GM19023 (cell line): ENCODE results near the gene KCNQ4.

Experiments used
- ATAC-seq: cut with Tn5 transposase; IDR thresholded peaks from one replicate; pipeline ENCODE4 v1.9.1; 2021; ENCODE audit warnings: mild to moderate bottlenecking, moderate library complexity; ENCODE audit not compliant: unreplicated experiment

KCNQ4 gene

GRCh38 chr1:40857737-40858136 is 74.2 kb downstream of the KCNQ4 start:
- no peak for ATAC-seq

GRCh38 chr1:40858856-40859416 is 75.3 kb downstream of the KCNQ4 start:
- no peak for ATAC-seq

GRCh38 chr1:40860706-40861223 is 77.2 kb downstream of the KCNQ4 start:
- no peak for ATAC-seq

GRCh38 chr1:40861224-40862003 is 77.8 kb downstream of the KCNQ4 start:
- ATAC-seq: no peak

- peak; percentile 93 for ATAC-seq
Observed at GRCh38 chr1:40862008-40862863, 78.6 kb downstream of the KCNQ4 start, which contains the start of gene CITED4. TSS of gene CITED4 (minus strand) at chr1:40862363. CDS start at chr1:40862127, 236 bp downstream.

- no peak for ATAC-seq
Observed at GRCh38 chr1:40868051-40868723, 84.6 kb downstream of the KCNQ4 start.

- ATAC-seq: no peak
Observed at GRCh38 chr1:40870135-40870728, 86.6 kb downstream of the KCNQ4 start.

GRCh38 chr1:40872276-40872675 is 88.7 kb downstream of the KCNQ4 start:
- ATAC-seq: no peak

GRCh38 chr1:40873863-40874472 is 90.4 kb downstream of the KCNQ4 start:
- ATAC-seq: no peak

GRCh38 chr1:40876436-40876761 is 92.8 kb downstream of the KCNQ4 start:
- ATAC-seq: no peak

- ATAC-seq: no peak
Observed at GRCh38 chr1:40876891-40877290, 93.3 kb downstream of the KCNQ4 start.

- ATAC-seq: no peak
Observed at GRCh38 chr1:40877698-40878097, 94.1 kb downstream of the KCNQ4 start.

- ATAC-seq: no peak
Observed at GRCh38 chr1:40878906-40879305, 95.3 kb downstream of the KCNQ4 start.

GRCh38 chr1:40879482-40880175 is 96.0 kb downstream of the KCNQ4 start:
- no peak for ATAC-seq

- ATAC-seq: no peak
Observed at GRCh38 chr1:40880813-40881549, 97.4 kb downstream of the KCNQ4 start.

GRCh38 chr1:40884055-40884795 is 100.6 kb downstream of the KCNQ4 start:
- ATAC-seq: no peak

GRCh38 chr1:40886318-40887011 is 102.9 kb downstream of the KCNQ4 start:
- no peak for ATAC-seq

- no peak for ATAC-seq
Observed at GRCh38 chr1:40887012-40887378, 103.4 kb downstream of the KCNQ4 start.
